A375 (cell line): Measurements from ENCODE around the gene OR2L13. TPM values are rescaled to one million over a fixed set of nuclear protein-coding genes. Genes with fewer than 3 reads are reported as not detected.

Source experiments
- small RNA-seq: library from RNA; depleted of rRNA; stranded (forward); fragments of <200 nt; gene quantifications from one replicate; pipeline ENCODE3, GENCODE V24; 2014
- total RNA-seq: library from RNA; depleted of rRNA; stranded (reverse); fragments of >200 nt; shearing (Covaris generic); gene quantifications from 2 replicates; pipeline ENCODE4 v1.2.3, GENCODE V29; 2014; rRNA removed

Gene OR2L13, protein sequence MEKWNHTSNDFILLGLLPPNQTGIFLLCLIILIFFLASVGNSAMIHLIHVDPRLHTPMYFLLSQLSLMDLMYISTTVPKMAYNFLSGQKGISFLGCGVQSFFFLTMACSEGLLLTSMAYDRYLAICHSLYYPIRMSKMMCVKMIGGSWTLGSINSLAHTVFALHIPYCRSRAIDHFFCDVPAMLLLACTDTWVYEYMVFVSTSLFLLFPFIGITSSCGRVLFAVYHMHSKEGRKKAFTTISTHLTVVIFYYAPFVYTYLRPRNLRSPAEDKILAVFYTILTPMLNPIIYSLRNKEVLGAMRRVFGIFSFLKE
- total RNA-seq, result not detected in 2 replicates

DNA sequence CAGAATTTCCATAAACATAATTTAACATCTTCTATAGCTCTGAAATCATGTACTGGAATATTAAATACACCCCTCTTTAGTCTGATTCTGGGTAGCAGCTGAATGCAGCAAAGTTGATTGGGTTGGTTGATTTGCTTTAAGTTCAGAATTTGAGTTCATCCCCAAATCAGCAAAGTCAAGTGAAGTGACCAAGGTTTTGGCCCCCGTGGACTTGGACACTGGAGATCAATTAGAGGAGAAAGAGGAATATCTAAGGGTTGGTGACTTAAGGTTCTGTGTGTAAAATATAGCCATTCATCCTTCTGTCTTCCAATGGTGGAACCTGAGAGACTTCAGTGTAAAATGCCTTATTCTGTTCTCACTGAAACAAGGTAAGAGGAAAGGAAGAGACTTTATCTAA lies at the start of gene OR2L13:
TSS of gene OR2L13 (plus strand) at position 301 of the 400 bp plus-strand sequence. CDS start 4,192 bp downstream, outside the sequence.

DNA sequence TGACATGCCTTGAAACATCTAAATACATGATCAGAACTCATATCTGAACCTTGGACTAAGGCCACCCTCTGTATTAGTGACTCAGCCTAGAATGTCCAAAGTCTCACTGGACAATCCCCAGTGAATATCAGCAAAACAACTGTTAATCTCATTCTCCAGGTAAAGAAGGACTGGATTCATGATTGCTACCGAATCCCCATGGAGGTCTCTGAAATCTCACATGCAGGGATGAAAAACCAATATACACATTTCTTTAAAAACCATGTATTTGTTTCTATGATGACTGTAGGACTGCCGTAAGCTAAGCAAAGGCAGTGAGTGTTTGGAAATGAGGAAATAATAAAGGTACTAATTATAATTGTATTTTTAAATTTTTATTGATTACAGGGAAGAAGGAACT lies 48.4 kb upstream of the OR2L13 start, which contains the start of gene OR2L3:
TSS of gene OR2L3 (plus strand) at position 301 of the 400 bp plus-strand sequence. CDS start 13,846 bp downstream, outside the sequence.

DNA sequence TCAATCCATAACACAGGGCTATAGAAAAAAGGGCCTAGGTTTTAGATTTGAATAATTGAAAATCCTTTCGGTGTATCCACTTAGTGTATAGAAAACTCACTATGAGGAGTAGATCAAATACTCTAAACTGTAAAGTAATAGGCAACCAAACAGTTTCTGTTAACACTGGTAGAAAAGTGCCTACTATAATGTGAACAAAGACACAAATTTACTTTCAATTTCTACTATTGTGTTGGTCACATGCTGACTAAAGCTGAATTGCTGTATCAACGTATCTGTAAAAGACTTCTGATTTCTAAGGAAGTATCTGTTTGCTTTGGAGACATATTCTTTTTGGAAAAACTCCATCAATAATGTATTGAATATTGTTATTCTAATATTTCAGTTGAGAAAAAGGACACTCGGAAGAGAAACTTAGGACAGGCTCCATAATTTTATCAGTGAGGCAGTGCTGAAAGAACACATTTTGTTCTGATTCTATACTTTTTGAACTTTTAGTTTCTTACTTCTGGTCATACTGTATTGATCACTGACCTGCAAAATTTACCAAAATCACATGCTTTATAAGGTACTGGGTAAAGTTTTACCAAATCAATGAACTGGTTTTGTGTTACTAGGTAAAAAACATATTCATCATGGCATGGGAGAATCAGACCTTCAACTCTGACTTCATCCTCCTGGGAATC lies 49.7 kb downstream of the OR2L13 start, which contains the start of gene OR2M5:
TSS of gene OR2M5 (plus strand) at position 636 of the 686 bp plus-strand sequence. CDS start at position 636, 0 bp downstream.

Small RNA genes within 50 kb of the gene (small RNA-seq; reads per million reads assigned to genes)
- not detected for gene RF00019

Other genes starting within 250 kb of the OR2L13 start
- gene TRIM58, start 238.0 kb upstream of the OR2L13 start, total RNA-seq, result 12.9 and 13.2 TPM in 2 replicates
- gene OR2W3, start 199.6 kb upstream of the OR2L13 start, total RNA-seq, result 0.45 and 2.8 TPM in 2 replicates
- 0.32 TPM in 1 of 2 replicates, not detected in the other for gene OR2T8, start 174.9 kb upstream of the OR2L13 start, total RNA-seq
- gene OR2AJ1, start 170.3 kb upstream of the OR2L13 start, total RNA-seq, result not detected in 2 replicates
- not detected in 2 replicates for gene OR2L8, start 146.3 kb upstream of the OR2L13 start, total RNA-seq
- gene OR2AK2, start 130.0 kb upstream of the OR2L13 start, total RNA-seq, result not detected in 2 replicates
- 0.08 TPM in 1 of 2 replicates, not detected in the other for gene OR2L5, start 81.5 kb upstream of the OR2L13 start, total RNA-seq
- 0.04 and 0.29 TPM in 2 replicates for gene OR2L2, start 65.1 kb upstream of the OR2L13 start, total RNA-seq
- gene OR2L3, start 48.3 kb upstream of the OR2L13 start, total RNA-seq, result not detected in 2 replicates
- gene OR2M5, start 50.0 kb downstream of the OR2L13 start, total RNA-seq, result not detected in 2 replicates
- gene OR2M2, start 79.6 kb downstream of the OR2L13 start, total RNA-seq, result not detected in 2 replicates
- under 0.01 TPM in 1 of 2 replicates, not detected in the other for gene OR2M3, start 102.1 kb downstream of the OR2L13 start, total RNA-seq
- gene OR2M4, start 136.2 kb downstream of the OR2L13 start, total RNA-seq, result 0.08 TPM in 1 of 2 replicates, not detected in the other
- 0.32 and 0.91 TPM in 2 replicates for gene OR2T33, start 182.8 kb downstream of the OR2L13 start, total RNA-seq
- not detected in 2 replicates for gene OR2T12, start 208.2 kb downstream of the OR2L13 start, total RNA-seq
- gene OR2M7, start 229.4 kb downstream of the OR2L13 start, total RNA-seq, result not detected in 2 replicates